ENCODE data around the gene CEP72.
A peak's percentile ranks its signal among the peaks of the same experiment; 100 is the strongest.

Gene CEP72

DNA sequence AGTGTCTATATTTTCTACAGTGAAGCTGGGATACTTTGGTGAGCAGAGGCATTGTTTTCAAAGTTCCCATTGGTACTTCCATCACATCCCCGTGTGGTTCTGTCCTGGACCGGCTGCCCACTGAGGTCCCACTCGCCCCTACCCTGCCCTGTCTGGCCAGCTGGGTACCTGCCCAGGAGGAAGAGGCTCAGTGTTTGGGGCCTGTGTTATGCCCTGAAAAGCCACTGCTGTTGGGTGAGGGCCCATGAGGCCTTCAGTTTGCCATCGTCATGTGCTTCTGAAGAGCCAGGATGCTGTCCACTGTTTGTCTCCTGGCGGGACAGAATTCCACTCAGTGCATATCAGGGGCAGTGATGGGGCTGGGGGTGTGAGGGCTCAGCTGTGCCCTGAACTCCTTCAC lies 2.6 kb upstream of the CEP72 start:
- no peak overlapping the region for H3K4me3 ChIP-seq (ENCODE audit: low read depth, low read length, poor library complexity, severe bottlenecking)
- no peak overlapping the region for H3K9ac ChIP-seq (ENCODE audit: low read length)
- no peak overlapping the region for H3K27ac ChIP-seq (ENCODE audit: low read depth, low read length, poor library complexity, severe bottlenecking)
- no peaks in the 10 kb centered on the region for H3F3A ChIP-seq (ENCODE audit: insufficient read depth, low read length)
- peaks cover 5% of the 10 kb centered on the region; the same call in 1 of the 2 replicates for H3K9me3 ChIP-seq (ENCODE audit: low read length)
- H3K36me3 ChIP-seq (ENCODE audit: insufficient read depth, low read length), result peaks cover 9% of the 10 kb centered on the region
- H4K20me1 ChIP-seq (ENCODE audit: insufficient read depth, low read length), result no peaks in the 10 kb centered on the region
- H3K27me3 ChIP-seq (ENCODE audit: insufficient read depth, low read length), result no peaks in the 10 kb centered on the region
- H3K9me2 ChIP-seq (ENCODE audit: low read depth, low read length), result no peaks in the 10 kb centered on the region
- peaks cover 26% of the 10 kb centered on the region for H3K4me1 ChIP-seq (ENCODE audit: insufficient read depth, low read length, severe bottlenecking)
- no peak overlapping the region for H3K4me2 ChIP-seq (ENCODE audit: low read length)
- peaks cover 20% of the 10 kb centered on the region for H3K79me2 ChIP-seq (ENCODE audit: insufficient read depth, low read length)
- TF ChIP-seq EZH2 (IDR thresholded peaks at IDR 0.05; ENCODE audit: borderline replicate concordance, low read length), result no peak
- TF ChIP-seq, protein P1, sequence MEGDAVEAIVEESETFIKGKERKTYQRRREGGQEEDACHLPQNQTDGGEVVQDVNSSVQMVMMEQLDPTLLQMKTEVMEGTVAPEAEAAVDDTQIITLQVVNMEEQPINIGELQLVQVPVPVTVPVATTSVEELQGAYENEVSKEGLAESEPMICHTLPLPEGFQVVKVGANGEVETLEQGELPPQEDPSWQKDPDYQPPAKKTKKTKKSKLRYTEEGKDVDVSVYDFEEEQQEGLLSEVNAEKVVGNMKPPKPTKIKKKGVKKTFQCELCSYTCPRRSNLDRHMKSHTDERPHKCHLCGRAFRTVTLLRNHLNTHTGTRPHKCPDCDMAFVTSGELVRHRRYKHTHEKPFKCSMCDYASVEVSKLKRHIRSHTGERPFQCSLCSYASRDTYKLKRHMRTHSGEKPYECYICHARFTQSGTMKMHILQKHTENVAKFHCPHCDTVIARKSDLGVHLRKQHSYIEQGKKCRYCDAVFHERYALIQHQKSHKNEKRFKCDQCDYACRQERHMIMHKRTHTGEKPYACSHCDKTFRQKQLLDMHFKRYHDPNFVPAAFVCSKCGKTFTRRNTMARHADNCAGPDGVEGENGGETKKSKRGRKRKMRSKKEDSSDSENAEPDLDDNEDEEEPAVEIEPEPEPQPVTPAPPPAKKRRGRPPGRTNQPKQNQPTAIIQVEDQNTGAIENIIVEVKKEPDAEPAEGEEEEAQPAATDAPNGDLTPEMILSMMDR (IDR thresholded peaks at IDR 0.05; ENCODE audit: low read length), result no peak
- H2AFZ ChIP-seq (ENCODE audit: low read length), result no peak overlapping the region

DNA sequence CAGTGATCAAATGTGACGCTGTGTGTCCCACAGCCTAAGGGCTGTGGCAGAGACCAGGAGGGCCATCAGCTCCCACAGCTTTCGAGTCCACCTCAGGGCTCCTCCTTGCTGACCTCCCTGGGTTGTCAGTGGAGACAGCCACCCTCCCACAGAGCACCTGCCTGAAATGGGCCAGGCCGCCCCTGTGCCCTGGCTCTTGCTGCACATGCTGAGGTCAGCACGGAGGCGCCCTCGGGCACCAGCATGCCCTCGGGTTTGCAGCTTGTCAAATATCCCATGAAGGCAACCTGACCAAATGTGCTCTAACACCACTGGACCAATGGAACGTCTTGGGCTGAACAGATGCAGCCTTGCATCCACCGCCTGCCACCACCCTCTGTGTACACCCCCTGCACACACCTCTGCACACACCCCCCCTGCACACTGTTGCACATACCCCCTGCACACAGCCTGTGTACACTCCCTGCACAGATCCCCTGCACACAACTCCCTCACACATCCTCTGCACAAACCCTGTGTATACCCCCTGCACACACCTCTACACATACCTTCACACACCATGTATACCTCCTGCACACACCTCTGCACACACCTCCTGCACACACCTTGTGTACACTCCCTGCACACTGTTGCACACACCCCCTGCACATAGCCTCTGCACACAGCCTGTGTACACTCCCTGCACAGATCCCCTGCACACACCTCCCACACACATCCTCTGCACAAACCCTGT lies 2.0 kb upstream of the CEP72 start:
- Histone ChIP-seq H3K79me2 (ENCODE audit: insufficient read depth, low read length) (peaks cover 27% of the 10 kb centered on the region), H3K9me3 (ENCODE audit: low read length) (peaks cover 5% of the 10 kb centered on the region; the same call in 1 of the 2 replicates), H3F3A (ENCODE audit: insufficient read depth, low read length) (no peaks in the 10 kb centered on the region), H3K4me1 (ENCODE audit: insufficient read depth, low read length, severe bottlenecking) (peaks cover 26% of the 10 kb centered on the region), H4K20me1 (ENCODE audit: insufficient read depth, low read length) (no peaks in the 10 kb centered on the region), H3K9ac (ENCODE audit: low read length) (no peak overlapping the region), H3K4me3 (ENCODE audit: low read depth, low read length, poor library complexity, severe bottlenecking) (no peak overlapping the region), H3K9me2 (ENCODE audit: low read depth, low read length) (no peaks in the 10 kb centered on the region), H3K27ac (ENCODE audit: low read depth, low read length, poor library complexity, severe bottlenecking) (no peak overlapping the region), H3K27me3 (ENCODE audit: insufficient read depth, low read length) (no peaks in the 10 kb centered on the region), H3K4me2 (ENCODE audit: low read length) (no peak overlapping the region), H2AFZ (ENCODE audit: low read length) (no peak overlapping the region), H3K36me3 (ENCODE audit: insufficient read depth, low read length) (peaks cover 15% of the 10 kb centered on the region)
- TF ChIP-seq, protein P1 (IDR thresholded peaks at IDR 0.05; ENCODE audit: low read length), result no peak
- TF ChIP-seq EZH2 (IDR thresholded peaks at IDR 0.05; ENCODE audit: borderline replicate concordance, low read length), result no peak

DNA sequence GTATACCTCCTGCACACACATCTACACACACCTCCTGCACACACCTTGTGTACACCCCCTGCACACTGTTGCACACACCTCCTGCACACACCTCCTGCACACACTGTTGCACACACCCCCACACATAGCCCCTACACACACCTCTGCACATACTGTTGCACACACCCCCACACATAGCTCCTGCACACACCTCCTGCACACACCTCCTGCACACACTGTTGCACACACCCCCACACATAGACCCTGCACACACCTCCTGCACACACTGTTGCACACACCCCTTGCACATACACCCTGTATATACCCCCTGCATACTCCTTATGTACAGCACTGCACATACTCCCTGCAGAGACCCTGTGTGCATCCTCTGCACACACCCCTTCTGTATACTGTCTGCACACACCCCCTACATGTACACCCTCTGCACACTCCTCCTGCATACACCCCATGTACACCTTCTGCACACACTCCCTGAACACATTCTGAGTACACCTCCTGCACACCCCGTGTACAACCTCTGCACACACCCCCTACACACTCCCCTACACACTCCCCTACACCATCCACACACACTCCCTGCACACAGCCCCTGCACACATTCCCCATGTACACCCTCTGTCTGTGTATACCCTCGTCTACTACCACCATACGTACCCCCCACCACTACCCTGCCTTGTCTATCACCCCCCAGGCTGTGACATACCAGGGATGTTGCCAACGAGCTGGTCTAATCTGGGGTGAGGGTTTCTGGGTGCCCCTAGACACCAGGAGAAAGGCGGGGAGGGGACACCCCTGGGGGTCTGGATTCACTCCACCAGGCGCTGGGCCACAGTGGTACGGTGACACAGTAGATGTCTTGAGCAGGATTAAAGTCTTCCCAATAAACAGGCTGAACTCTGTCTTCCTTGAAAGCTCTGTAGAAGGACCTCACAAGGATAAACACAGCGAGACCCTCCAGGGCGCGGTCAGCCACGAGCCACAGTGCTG lies 1.1 kb upstream of the CEP72 start:
- TF ChIP-seq EZH2 (IDR thresholded peaks at IDR 0.05; ENCODE audit: borderline replicate concordance, low read length), result no peak
- TF ChIP-seq, protein P1 (IDR thresholded peaks at IDR 0.05; ENCODE audit: low read length), result no peak
- H3K27ac ChIP-seq (ENCODE audit: low read depth, low read length, poor library complexity, severe bottlenecking), result no peak overlapping the region
- no peaks in the 10 kb centered on the region for H4K20me1 ChIP-seq (ENCODE audit: insufficient read depth, low read length)
- H3K9me2 ChIP-seq (ENCODE audit: low read depth, low read length), result no peaks in the 10 kb centered on the region
- H3K27me3 ChIP-seq (ENCODE audit: insufficient read depth, low read length), result no peaks in the 10 kb centered on the region
- H3K9ac ChIP-seq (ENCODE audit: low read length), result peak overlapping the region; percentile 66
- peaks cover 7% of the 10 kb centered on the region; the same call in 1 of the 2 replicates for H3K9me3 ChIP-seq (ENCODE audit: low read length)
- peaks cover 26% of the 10 kb centered on the region for H3K4me1 ChIP-seq (ENCODE audit: insufficient read depth, low read length, severe bottlenecking)
- peak overlapping the region; percentile 81 for H3K4me3 ChIP-seq (ENCODE audit: low read depth, low read length, poor library complexity, severe bottlenecking)
- no peaks in the 10 kb centered on the region for H3F3A ChIP-seq (ENCODE audit: insufficient read depth, low read length)
- H3K36me3 ChIP-seq (ENCODE audit: insufficient read depth, low read length), result peaks cover 24% of the 10 kb centered on the region
- no peak overlapping the region for H2AFZ ChIP-seq (ENCODE audit: low read length)
- peak overlapping the region; percentile 79 for H3K4me2 ChIP-seq (ENCODE audit: low read length)
- H3K79me2 ChIP-seq (ENCODE audit: insufficient read depth, low read length), result peaks cover 35% of the 10 kb centered on the region
